B cell (primary cell): ENCODE data around the gene TRIM49B.
"Not testable (repeated sequence)": the region's sequence is repeated elsewhere in the genome, so short reads cannot be mapped to it uniquely, and the experiment has no call there.

ENCODE experiments used
- EZH2 ChIP-seq: IDR thresholded peaks from 2 replicates; pipeline ENCODE4 v1.6.1; 2012; ENCODE audit warnings: borderline replicate concordance, low read depth, mild to moderate bottlenecking, moderate library complexity, low read length; ENCODE audit not compliant: insufficient read depth, poor library complexity, severe bottlenecking
- TF ChIP-seq, protein P1 (sequence below): fragments of 200-600 bp; IDR thresholded peaks from one replicate; pipeline ENCODE4 v1.8.0; 2022; ENCODE audit warnings: antibody characterized with exemption, mild to moderate bottlenecking

DNA sequence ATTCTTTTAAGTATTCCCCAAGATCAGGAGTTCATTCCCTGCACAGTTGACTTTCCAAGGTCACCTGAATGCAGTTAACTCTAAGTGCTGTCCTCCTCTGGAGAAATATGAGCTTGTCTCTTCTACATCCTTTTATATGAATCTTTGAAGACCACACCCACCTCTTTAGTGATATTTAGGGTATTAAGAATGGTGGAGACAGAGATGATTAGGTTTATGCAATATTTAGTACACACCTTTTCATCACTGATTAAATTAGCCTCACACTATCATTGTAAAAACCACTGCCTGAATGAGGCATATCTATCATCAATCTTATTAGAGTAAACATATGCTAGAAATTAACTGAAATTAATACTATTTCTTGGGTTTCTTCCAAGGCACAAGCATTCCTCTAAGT is 44.8 kb upstream of the TRIM49B start, which contains the start of gene TRIM51G:
- TF ChIP-seq, protein P1, sequence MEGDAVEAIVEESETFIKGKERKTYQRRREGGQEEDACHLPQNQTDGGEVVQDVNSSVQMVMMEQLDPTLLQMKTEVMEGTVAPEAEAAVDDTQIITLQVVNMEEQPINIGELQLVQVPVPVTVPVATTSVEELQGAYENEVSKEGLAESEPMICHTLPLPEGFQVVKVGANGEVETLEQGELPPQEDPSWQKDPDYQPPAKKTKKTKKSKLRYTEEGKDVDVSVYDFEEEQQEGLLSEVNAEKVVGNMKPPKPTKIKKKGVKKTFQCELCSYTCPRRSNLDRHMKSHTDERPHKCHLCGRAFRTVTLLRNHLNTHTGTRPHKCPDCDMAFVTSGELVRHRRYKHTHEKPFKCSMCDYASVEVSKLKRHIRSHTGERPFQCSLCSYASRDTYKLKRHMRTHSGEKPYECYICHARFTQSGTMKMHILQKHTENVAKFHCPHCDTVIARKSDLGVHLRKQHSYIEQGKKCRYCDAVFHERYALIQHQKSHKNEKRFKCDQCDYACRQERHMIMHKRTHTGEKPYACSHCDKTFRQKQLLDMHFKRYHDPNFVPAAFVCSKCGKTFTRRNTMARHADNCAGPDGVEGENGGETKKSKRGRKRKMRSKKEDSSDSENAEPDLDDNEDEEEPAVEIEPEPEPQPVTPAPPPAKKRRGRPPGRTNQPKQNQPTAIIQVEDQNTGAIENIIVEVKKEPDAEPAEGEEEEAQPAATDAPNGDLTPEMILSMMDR: not testable (repeated sequence)
- TF ChIP-seq EZH2: not testable (repeated sequence)
